Type B pancreatic cell (in vitro differentiated cells): Measurements from ENCODE around the gene MYBPH. TPM values are rescaled to one million over a fixed set of nuclear protein-coding genes. Genes with fewer than 3 reads are reported as not detected.

ENCODE experiments used
- DNase-seq: peaks from one replicate; pipeline ENCODE4 v3.0.0; 2021; ENCODE audit warnings: mixed read lengths; ENCODE audit not compliant: unreplicated experiment; ENCODE audit errors: extremely low spot score
- H3K27ac Mint-ChIP-seq: 2 replicates; pipeline ENCODE4 v1.8.0; 2021; ENCODE audit warnings: mild to moderate bottlenecking, mixed read lengths
- H3K27me3 Mint-ChIP-seq: 2 replicates; pipeline ENCODE4 v1.8.0; 2021; ENCODE audit warnings: mixed read lengths
- H3K36me3 Mint-ChIP-seq: 2 replicates; pipeline ENCODE4 v1.8.0; 2021; ENCODE audit warnings: mixed read lengths
- H3K4me1 Mint-ChIP-seq: one replicate; pipeline ENCODE4 v1.8.0; 2021; ENCODE audit warnings: mixed read lengths; ENCODE audit not compliant: unreplicated experiment
- H3K4me3 Mint-ChIP-seq: 2 replicates; pipeline ENCODE4 v1.8.0; 2021; ENCODE audit warnings: mild to moderate bottlenecking, mixed read lengths
- H3K9me3 Mint-ChIP-seq: 2 replicates; pipeline ENCODE4 v1.8.0; 2021; ENCODE audit warnings: mixed read lengths
- CTCF ChIP-seq: fragments of 200-600 bp; sonication (generic); conservative IDR thresholded peaks from 2 replicates; pipeline ENCODE4 v1.5.0; 2021; ENCODE audit warnings: antibody characterized with exemption, mild to moderate bottlenecking
- total RNA-seq: library from RNA; stranded (reverse); gene quantifications from 2 replicates; pipeline ENCODE4 v1.2.1, GENCODE V29; 2021; ENCODE audit warnings: low replicate concordance

MYBPH gene
- total RNA-seq, 1 donor from 2014 or later, result 1.6 TPM

DNA sequence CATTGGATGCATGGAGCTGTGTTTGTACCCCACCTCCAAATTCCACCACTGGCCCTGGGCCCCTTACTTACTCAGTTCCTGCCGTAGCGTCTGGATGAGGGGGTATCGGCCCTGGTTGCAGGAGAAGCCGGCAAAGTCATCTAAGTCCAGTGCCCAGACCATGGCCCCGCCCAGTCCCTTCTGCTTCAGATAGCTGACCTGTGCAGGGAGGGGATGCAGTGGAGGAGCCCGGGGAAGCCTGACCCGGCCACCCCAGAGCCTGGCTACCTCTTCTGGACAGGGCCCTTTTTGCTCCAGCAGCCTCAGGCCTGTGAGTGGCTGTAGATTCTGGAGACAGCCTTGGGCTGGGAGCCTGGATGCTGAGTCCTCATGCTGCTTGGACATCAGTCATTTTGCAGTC is 42.0 kb upstream of the MYBPH start:
- peaks cover 10% of the 10 kb centered on the region for H3K4me1 Mint-ChIP-seq

DNA sequence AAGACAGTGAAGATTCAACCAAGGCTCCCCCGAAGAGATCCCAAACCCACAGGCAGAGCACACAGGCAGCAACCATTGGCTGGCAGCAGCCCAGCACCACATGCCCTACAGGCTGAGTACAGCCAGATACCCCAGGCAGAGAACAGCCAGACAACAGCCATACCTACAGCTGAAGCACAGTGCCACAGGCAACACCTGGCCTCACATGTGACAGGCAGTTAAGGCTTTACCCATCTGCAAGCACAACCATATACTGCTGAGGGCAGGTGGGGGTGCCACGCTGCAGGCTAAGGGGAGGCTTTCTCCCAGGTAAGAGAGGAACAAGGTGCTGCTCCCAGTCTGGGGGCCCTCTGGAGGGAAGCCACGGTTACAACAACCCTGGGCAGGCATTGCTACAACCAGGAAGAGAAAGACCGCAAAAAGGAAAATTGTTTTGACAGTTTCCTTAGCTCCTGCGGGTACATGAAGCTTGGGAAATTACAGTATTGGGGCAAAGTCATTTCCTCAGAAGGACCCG is 41.6 kb upstream of the MYBPH start:
- Mint-ChIP-seq H3K27ac (no peak overlapping the region), H3K4me1 (peaks cover 10% of the 10 kb centered on the region), H3K27me3 (peaks cover 46% of the 10 kb centered on the region), H3K9me3 (no peaks in the 10 kb centered on the region), H3K4me3 (no peak overlapping the region), H3K36me3 (no peaks in the 10 kb centered on the region)
- DNase-seq, result no peak
- no peak for TF ChIP-seq CTCF

More for the DNA sequence above, 42.0 kb upstream of the MYBPH start:
- TF ChIP-seq CTCF, result no peak
- Mint-ChIP-seq H3K27me3 (peaks cover 46% of the 10 kb centered on the region), H3K9me3 (no peaks in the 10 kb centered on the region), H3K4me3 (no peak overlapping the region), H3K36me3 (no peaks in the 10 kb centered on the region), H3K27ac (no peak overlapping the region)
- DNase-seq, result no peak

GRCh38 chr1:203216274-203217138 is 40.9 kb upstream of the MYBPH start:
- TF ChIP-seq CTCF, result peak; percentile 90
- no peak overlapping the region for H3K4me3 Mint-ChIP-seq
- H3K9me3 Mint-ChIP-seq, result no peaks in the 10 kb centered on the region
- no peaks in the 10 kb centered on the region for H3K36me3 Mint-ChIP-seq
- no peak for DNase-seq
- no peak overlapping the region for H3K27ac Mint-ChIP-seq
- H3K27me3 Mint-ChIP-seq, result peaks cover 46% of the 10 kb centered on the region
- peaks cover 10% of the 10 kb centered on the region for H3K4me1 Mint-ChIP-seq

DNA sequence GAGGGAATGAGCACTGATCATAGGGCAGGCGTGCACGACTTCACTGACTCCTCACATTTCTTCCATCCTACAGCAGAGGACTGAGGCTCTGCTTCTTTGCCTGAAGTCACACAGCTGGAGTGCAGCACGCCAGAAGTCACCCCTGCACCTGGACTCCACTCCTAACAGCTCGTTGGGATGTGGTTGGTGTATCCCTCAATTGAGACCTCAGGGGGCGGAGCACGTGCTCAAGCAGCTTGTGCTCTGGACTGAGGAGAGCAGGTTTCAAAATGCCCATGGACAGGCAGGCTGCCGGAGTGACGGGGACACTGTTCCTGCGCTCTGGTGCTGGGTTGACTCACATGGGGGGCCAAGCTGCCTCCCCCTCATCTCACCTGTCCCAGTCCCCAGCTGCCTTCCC is 39.9 kb upstream of the MYBPH start:
- peaks cover 45% of the 10 kb centered on the region for H3K27me3 Mint-ChIP-seq
- peaks cover 10% of the 10 kb centered on the region for H3K4me1 Mint-ChIP-seq
- H3K9me3 Mint-ChIP-seq, result no peaks in the 10 kb centered on the region
- no peaks in the 10 kb centered on the region for H3K36me3 Mint-ChIP-seq
- H3K4me3 Mint-ChIP-seq, result no peak overlapping the region
- no peak overlapping the region for H3K27ac Mint-ChIP-seq
- no peak for TF ChIP-seq CTCF
- DNase-seq, result no peak

GRCh38 chr1:203214871-203215270 is 39.2 kb upstream of the MYBPH start:
- Mint-ChIP-seq H3K27ac (no peak overlapping the region), H3K4me1 (peaks cover 10% of the 10 kb centered on the region), H3K4me3 (no peak overlapping the region), H3K9me3 (no peaks in the 10 kb centered on the region), H3K27me3 (peaks cover 44% of the 10 kb centered on the region), H3K36me3 (no peaks in the 10 kb centered on the region)
- no peak for DNase-seq
- TF ChIP-seq CTCF, result no peak
